ENCODE data around the gene RBBP5.

GRCh38 chr1:205107327-205107726 lies 14.5 kb downstream of the RBBP5 start:
- TF ChIP-seq CTCF (conservative IDR thresholded peaks at IDR 0.05 in 1 of 2, IDR thresholded peaks at IDR 0.05 in 1 of 2; ENCODE audit: extremely low read depth in 1 of 2, insufficient read depth in 1 of 2, low read depth in 1 of 2, low read length in 2 of 2) = no peak
- no peak for TF ChIP-seq EZH2 (IDR thresholded peaks at IDR 0.05; ENCODE audit: borderline replicate concordance, low read length)

Data from mammary epithelial cell (primary cell).